ACC112 (cell line): ENCODE data around the gene SLC25A1.

ENCODE experiments used
- H2AFZ ChIP-seq: fragments of 200-600 bp; sonication (generic); one replicate; pipeline ENCODE4 v1.6.0; 2017; ENCODE audit warnings: antibody characterized with exemption, low read length; ENCODE audit not compliant: unreplicated experiment
- H3K27ac ChIP-seq: fragments of 200-600 bp; sonication (generic); 2 replicates; pipeline ENCODE4 v1.5.1; 2014; ENCODE audit warnings: low read depth, mild to moderate bottlenecking, antibody characterized with exemption, low read length, moderate library complexity
- H3K27me3 ChIP-seq: fragments of 200-600 bp; sonication (generic); 2 replicates; pipeline ENCODE4 v1.6.1; 2014; ENCODE audit warnings: mild to moderate bottlenecking, antibody characterized with exemption, low read length, moderate library complexity, mixed read lengths; ENCODE audit not compliant: insufficient read depth
- H3K36me3 ChIP-seq: fragments of 200-600 bp; sonication (generic); 2 replicates; pipeline ENCODE4 v1.6.1; 2016; ENCODE audit warnings: mild to moderate bottlenecking, antibody characterized with exemption, low read length, moderate library complexity, mixed read lengths; ENCODE audit not compliant: insufficient read depth
- H3K4me1 ChIP-seq: fragments of 200-600 bp; sonication (generic); one replicate; pipeline ENCODE4 v1.6.1; 2016; ENCODE audit warnings: low read length, mixed read lengths; ENCODE audit not compliant: insufficient read depth, unreplicated experiment, control insufficient read depth
- H3K4me3 ChIP-seq: fragments of 200-600 bp; sonication (generic); 2 replicates; pipeline ENCODE4 v1.5.1; 2014; ENCODE audit warnings: mild to moderate bottlenecking, low read depth, low read length
- H3K79me2 ChIP-seq: fragments of 200-600 bp; sonication (generic); one replicate; pipeline ENCODE4 v1.6.0; 2016; ENCODE audit warnings: low read length; ENCODE audit not compliant: control insufficient read depth, unreplicated experiment, insufficient read depth

SLC25A1 gene

DNA sequence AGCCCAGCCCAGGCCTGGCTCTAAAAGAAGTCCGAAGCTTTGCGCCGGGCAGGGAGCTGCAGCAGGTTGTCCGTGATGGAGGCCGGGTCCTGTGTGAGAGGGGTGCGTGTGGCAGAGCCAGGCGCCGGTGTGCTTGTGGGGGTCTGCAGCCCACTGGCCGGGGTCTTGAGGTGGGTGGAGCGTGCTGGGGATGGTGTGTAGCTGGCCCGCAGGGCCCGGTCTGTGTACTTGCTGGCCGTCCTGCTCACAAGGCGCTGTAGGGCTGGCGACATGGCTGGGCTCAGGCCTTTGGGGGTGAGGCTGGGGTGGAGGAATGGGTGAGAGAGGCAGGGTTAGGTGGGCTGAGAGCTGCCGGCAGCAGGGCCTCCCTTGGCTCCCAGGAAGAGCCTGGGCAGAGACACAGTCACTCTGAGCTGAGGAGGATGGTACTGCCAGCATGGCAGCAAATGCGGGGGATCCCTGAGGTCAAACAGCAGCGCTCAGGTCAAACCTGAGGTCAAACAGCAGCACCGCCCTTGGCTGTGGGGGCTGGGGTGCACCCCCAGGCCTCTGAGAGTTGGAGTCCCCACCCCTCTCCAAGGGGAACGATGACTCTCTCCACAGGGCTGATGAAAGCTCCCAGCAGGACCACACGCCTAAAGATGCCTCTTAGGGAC is 44.2 kb downstream of the SLC25A1 start:
- Histone ChIP-seq H3K27me3 (no peaks in the 10 kb centered on the region), H3K79me2 (no peaks in the 10 kb centered on the region), H2AFZ (no peak overlapping the region), H3K36me3 (no peaks in the 10 kb centered on the region), H3K4me1 (no peaks in the 10 kb centered on the region), H3K4me3 (no peak overlapping the region), H3K27ac (no peak overlapping the region)

DNA sequence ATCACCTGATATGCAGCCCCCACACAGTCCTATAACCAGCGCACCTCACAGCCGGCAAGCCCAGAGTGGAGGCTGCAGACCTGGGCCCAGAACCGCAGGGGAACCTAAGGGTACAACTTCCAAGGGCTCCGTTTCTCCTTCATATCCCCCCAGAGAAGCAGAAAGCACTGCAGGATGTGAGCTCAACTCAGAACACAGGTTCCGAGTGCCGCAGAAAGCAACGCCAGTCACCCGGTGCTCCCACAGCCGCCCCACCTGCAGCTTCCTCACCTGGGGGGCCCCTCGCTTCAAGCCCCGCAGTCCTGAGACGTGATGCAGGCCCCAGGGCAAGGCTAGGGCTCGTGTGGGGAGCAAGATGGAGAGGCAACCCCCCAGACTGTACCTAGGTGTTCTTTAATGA is 45.0 kb downstream of the SLC25A1 start:
- Histone ChIP-seq H3K4me3 (no peak overlapping the region), H3K27ac (no peak overlapping the region), H3K27me3 (no peaks in the 10 kb centered on the region), H2AFZ (no peak overlapping the region), H3K79me2 (no peaks in the 10 kb centered on the region), H3K4me1 (no peaks in the 10 kb centered on the region), H3K36me3 (no peaks in the 10 kb centered on the region)

DNA sequence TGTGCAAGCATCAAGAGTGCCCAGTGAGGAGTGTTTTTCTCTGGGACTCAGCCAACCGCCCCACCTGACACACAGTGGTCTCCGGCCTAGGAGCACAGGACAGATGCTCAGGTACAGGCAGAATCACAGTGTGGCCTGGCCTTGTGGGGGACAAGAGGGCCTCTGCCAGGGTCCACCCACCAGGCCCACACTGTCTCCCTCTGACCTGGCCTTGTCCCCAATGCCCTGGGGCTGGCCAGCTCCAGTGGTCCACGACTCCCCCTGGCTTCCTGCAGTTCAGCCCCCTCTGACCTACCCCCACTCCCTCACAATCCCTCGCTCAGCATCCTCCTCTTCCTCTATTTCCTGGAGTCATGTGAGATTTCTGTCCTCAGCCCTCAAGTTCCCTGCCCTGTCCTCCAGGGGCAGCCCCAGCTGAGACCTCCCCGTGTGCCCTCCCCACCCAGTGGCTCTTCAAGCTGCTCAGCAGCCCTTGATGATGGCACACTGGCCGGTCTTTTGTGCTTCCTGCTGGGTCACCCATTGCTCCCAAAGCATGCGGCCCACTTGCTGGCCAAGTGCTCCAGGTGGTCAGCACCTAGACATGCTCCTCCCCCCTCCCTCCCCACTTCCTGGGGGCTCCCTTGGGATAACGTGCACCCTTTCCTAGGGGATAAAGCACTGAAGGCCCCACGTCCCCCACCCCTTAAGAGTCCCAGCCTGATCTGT is 45.7 kb downstream of the SLC25A1 start:
- Histone ChIP-seq H2AFZ (no peak overlapping the region), H3K36me3 (no peaks in the 10 kb centered on the region), H3K4me3 (no peak overlapping the region), H3K27ac (no peak overlapping the region), H3K27me3 (no peaks in the 10 kb centered on the region), H3K4me1 (no peaks in the 10 kb centered on the region), H3K79me2 (no peaks in the 10 kb centered on the region)

DNA sequence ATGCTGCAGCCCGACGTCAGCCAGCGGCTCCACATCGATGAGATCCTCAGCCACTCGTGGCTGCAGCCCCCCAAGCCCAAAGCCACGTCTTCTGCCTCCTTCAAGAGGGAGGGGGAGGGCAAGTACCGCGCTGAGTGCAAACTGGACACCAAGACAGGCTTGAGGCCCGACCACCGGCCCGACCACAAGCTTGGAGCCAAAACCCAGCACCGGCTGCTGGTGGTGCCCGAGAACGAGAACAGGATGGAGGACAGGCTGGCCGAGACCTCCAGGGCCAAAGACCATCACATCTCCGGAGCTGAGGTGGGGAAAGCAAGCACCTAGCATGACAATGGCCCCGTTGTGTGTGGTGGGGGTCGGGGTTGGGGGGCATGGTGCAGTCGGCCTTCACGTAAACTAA is 46.4 kb downstream of the SLC25A1 start:
- no peaks in the 10 kb centered on the region for H3K79me2 ChIP-seq
- no peaks in the 10 kb centered on the region for H3K4me1 ChIP-seq
- no peaks in the 10 kb centered on the region for H3K27me3 ChIP-seq
- no peak overlapping the region for H2AFZ ChIP-seq
- H3K4me3 ChIP-seq: no peak overlapping the region
- H3K27ac ChIP-seq: no peak overlapping the region
- no peaks in the 10 kb centered on the region for H3K36me3 ChIP-seq

DNA sequence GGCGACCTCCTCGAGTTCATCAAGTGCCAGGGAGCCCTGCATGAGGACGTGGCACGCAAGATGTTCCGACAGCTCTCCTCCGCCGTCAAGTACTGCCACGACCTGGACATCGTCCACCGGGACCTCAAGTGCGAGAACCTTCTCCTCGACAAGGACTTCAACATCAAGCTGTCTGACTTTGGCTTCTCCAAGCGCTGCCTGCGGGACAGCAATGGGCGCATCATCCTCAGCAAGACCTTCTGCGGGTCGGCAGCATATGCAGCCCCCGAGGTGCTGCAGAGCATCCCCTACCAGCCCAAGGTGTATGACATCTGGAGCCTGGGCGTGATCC is 46.9 kb downstream of the SLC25A1 start:
- Histone ChIP-seq H3K27ac (no peak overlapping the region), H3K36me3 (no peaks in the 10 kb centered on the region), H3K4me1 (no peaks in the 10 kb centered on the region), H3K4me3 (no peak overlapping the region), H3K79me2 (no peaks in the 10 kb centered on the region), H3K27me3 (no peaks in the 10 kb centered on the region), H2AFZ (no peak overlapping the region)

DNA sequence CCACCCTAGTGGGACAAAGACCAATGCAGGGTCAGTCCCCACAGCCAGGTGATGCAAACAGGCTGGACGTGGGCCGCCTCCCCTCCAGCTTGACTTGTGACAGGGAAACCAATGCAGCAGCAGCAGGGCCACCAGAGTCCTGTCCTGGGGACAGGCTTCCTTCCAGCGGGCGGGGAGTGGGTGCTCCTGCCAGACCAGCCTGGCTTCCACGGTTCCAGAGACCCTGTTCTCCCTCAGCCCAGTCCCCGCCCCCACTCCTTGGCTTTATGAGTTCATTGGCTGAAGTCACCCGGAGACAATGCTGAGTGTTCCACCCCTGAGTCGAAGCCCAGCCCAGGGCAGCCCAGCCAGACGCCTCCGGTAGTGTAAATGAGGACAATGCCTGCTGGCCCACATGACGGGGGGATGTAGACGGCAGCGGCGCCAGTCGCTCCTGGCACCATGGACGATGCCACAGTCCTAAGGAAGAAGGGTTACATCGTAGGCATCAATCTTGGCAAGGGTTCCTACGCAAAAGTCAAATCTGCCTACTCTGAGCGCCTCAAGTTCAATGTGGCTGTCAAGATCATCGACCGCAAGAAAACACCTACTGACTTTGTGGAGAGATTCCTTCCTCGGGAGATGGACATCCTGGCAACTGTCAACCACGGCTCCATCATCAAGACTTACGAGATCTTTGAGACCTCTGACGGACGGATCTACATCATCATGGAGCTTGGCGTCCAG is 47.4 kb downstream of the SLC25A1 start, which contains the start of gene TSSK2:
TSS of gene TSSK2 (plus strand) at position 350 of the 726 bp plus-strand sequence. CDS start at position 442, 92 bp downstream.
- Histone ChIP-seq H3K36me3 (no peaks in the 10 kb centered on the region), H3K27me3 (no peaks in the 10 kb centered on the region), H3K79me2 (no peaks in the 10 kb centered on the region), H3K27ac (no peak within 1 kb of the TSS), H3K4me3 (no peak within 1 kb of the TSS), H3K4me1 (no peaks in the 10 kb centered on the region), H2AFZ (no peak within 1 kb of the TSS)

DNA sequence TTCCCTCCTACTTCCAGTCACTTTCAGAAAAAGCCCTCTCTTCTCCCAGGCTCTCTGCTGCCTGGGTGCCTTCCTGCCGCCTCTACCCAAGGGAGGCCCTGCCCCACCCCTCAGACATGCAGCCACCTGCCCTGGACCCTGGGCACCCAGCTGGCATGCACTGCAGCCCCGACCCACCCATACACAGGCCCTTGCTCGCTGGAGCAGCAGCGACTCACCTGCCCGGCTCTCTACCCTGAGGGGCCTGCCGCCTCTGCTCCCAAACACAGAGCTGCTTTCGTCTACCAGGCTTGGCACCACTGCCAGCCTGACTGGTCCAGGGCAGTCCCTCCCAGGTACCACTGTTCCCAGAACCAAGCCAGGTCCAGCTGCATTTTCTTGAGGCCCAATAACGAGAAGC is 48.7 kb downstream of the SLC25A1 start:
- no peak overlapping the region for H3K4me3 ChIP-seq
- H3K79me2 ChIP-seq: no peaks in the 10 kb centered on the region
- H3K27ac ChIP-seq: no peak overlapping the region
- H3K36me3 ChIP-seq: no peaks in the 10 kb centered on the region
- H3K27me3 ChIP-seq: no peaks in the 10 kb centered on the region
- no peaks in the 10 kb centered on the region for H3K4me1 ChIP-seq
- no peak overlapping the region for H2AFZ ChIP-seq

DNA sequence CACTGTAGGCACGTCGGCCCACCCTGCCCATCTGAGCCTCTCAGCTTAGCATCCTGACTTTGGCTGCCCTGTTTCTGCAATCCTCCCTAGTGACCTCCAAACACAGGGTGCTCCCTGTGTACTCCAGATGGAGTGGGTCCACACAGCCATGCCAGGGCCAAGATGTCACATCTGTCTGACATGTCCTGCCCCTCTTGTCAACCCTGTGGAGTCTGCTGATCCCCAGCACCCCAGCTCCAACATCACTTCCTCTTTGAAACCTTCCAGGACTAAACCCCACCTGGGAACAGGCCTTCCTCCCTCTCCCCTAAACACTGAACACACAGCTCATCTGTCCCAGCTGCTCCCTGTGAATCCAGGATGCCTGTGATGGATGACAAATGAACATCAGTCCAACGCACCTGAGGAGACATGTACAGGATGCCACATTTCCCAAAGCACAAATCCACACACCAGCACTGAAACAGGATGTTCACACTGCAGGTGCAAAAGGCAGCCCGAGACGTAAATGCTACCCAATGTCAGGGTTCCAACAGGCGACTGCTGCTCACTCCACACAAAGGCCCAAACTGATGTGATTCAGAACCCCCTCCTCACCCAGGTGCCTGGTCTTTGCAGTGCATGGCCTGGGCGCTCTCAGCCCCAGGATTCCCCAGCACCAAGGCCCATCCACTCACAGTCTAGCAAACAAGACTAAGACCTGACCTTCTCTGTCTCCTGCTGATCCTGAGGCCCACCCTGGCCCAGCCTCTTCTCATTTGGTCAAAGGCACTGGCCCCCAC is 49.4 kb downstream of the SLC25A1 start:
- Histone ChIP-seq H3K4me1 (no peaks in the 10 kb centered on the region), H3K4me3 (no peak overlapping the region), H3K36me3 (no peaks in the 10 kb centered on the region), H3K27me3 (no peaks in the 10 kb centered on the region), H3K79me2 (no peaks in the 10 kb centered on the region), H3K27ac (no peak overlapping the region), H2AFZ (no peak overlapping the region)

DNA sequence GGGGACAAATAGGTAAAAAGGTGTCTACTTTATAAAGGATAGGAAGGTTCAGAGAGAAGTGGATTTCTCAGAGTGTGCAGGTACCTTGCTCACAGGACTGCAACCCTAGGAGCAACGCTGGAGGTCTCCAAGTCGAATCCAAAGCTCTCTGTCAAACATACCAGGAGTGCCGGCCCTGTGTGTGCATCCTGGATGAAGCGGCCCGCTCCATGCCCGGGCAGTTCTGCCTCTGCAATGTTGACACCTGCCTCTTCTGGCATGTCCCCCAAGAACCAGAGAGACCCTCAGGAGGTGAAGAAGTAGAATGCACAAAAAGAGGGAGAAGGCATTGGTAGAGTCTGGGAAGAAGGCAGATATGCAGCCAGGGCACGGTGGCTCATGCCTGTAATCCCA is 50.5 kb downstream of the SLC25A1 start:
- H3K4me1 ChIP-seq: no peaks in the 10 kb centered on the region
- no peaks in the 10 kb centered on the region for H3K27me3 ChIP-seq
- no peak overlapping the region for H3K27ac ChIP-seq
- no peak overlapping the region for H3K4me3 ChIP-seq
- no peaks in the 10 kb centered on the region for H3K79me2 ChIP-seq
- no peak overlapping the region for H2AFZ ChIP-seq
- no peaks in the 10 kb centered on the region for H3K36me3 ChIP-seq

DNA sequence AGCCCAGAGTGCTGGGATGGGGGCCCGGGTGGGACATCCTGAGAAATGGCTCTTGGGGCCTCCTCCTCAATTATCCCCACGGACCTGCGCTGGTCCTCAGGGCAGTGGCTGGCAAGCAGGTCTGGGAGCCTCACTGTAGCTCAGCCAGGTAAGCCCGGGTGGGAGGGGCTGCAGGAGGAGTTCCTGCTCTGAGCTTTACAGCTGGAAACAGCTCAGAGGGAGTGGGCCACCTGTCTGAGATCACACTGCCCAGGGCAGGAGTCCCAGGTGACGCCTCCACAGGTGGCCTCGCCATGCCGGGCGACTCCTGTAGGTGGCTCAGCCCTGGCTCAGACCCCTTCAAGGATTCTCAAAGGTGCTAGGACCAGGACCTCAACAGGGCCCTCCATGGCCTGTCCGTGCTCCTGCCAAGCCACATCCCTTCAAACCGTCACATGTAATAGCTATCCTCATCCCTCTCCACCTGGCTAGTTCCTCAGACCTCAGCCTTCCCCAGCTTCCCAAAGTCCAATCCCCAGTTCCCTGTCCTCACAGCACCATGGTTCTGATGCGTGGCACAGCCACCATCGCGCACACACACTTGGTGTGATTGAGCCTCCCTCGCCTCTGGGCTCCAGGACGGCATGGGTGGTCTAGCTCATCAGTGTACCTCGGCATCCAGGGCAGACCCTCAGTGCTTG is 51.1 kb downstream of the SLC25A1 start:
- Histone ChIP-seq H3K4me3 (no peak overlapping the region), H3K27me3 (no peaks in the 10 kb centered on the region), H3K27ac (no peak overlapping the region), H3K4me1 (no peaks in the 10 kb centered on the region), H3K36me3 (no peaks in the 10 kb centered on the region), H3K79me2 (no peaks in the 10 kb centered on the region), H2AFZ (no peak overlapping the region)
